Bone marrow (tissue), 2 donors: ENCODE data around the gene GRIN3A.
"Not testable (repeated sequence)": the region's sequence is repeated elsewhere in the genome, so short reads cannot be mapped to it uniquely, and the experiment has no call there.

Source experiments
- DNase-seq, 2 donors: peaks; one replicate each; lab custom pipeline; 2025; lab: John Stamatoyannopoulos, UW

The GRIN3A gene

DNA sequence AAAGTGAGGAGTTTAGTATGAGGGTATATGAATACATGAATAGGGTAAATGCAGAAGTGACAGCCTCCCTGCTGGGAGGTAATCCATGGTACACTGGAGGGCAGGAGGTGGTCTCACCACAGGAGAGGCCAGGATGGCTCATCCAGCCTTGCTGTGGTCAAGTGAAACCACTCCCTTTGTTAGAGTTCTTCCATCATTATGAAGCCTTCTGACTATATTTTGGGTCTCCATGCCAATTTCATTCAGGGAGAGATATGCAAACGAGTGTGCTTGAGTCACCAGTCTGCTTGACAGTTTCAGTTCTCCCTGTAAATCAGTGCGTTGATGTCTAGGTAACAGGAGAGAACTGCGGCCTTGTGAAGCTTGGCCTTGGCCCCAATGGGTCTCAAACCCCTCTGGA, 160.1 kb downstream of the GRIN3A start:
- DNase-seq = no peak

DNA sequence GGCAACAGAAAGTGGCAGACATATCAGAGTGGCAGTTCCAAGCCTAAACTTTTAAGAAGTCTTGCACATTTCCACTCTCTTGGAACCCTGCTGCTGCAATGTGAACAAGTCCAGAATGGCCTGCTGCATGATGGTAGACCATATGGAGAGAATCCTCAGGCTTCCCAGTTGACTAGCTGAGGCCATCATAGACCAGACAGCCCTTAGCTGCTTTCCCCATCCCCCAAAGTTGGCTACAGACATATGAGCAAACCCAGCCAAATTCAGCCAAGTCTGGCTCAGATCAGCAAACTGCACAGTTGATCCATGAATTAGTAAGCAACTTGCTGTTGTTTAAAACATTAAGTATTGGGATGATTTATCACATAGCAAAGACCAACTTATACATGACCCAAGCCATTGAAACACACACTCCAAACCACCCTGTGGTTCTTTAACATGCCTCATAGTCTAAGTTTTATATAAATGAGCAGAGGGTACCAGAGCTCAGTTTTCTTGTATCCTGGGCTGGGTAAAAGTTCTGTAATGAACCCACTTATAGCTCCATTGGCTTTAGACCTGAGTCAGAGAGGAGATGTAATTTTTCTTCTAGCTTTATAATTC, 163.6 kb downstream of the GRIN3A start:
- no peak for DNase-seq

DNA sequence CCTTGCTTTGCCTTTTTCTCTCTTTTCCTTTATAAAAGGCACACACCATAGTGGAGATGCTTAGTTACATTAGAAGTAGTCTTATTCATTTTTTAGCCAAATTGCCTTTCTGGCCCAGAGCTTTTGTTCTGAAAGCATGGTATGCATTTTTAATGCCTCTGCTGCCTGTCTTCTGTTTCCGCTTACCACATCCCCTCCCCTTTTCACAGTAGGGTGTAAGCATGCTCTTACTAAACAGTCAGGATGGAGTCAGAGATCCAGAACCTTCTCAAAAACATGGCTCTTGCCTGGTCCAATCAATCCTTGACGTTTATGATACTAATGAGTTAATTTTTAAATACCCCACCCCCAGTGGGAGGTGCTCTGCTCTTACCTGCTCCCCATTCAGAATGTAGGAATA, 166.1 kb downstream of the GRIN3A start:
- DNase-seq = no peak

DNA sequence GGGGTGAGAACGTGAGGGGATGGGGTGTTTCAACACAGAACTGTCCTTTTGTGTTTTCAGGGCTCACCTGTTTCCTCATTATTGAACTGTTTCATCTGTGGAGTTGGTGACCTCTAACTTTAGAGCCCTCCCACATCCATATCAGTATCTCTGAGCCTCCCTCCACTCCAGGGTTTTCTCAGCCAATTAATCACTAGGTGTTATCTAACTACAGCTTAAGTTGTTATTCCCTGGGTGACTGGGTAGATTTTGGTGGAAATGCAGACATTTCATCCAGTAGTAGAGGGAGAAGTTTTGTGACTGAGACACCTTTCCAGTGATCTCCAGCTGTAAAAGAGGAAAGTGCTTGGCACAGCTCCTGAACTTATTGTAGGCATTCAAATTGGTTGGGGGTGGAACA, 167.3 kb downstream of the GRIN3A start:
- no peak for DNase-seq

DNA sequence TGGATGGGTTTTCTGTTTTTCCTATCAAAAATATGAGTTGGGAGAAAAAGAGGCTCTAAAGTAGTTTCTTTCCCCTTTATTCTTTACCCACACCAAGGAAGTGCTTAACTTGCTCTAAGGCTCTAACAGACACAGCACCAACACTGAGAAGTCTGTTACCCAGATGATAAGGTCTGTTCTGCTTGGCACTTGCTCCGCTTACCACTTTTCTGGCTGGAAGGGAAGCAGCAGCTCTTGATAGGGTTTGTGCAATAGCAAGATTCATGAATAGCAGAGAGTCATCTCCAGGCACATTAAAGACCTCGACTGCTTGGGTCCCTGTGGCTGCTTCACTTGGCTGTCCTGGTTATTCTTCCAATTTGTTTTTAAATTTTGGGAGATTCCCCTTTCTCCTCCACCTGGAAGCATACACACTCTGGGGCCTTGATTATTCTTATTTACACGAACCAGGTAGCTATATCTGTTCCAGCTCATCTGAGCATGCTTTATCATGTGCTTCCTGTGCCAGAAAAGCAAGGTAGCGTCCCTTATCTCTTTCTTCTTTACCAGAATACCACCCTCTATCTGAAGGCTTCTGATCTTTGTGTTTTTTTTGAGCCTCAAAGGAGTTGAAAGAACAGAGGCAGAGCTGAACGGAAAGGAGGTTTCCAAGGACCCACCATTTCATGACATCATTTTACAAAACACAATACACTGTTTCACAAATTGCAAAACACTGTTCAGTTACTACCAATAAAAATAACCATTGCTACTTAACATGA, 168.5 kb downstream of the GRIN3A start:
- no peak for DNase-seq

DNA sequence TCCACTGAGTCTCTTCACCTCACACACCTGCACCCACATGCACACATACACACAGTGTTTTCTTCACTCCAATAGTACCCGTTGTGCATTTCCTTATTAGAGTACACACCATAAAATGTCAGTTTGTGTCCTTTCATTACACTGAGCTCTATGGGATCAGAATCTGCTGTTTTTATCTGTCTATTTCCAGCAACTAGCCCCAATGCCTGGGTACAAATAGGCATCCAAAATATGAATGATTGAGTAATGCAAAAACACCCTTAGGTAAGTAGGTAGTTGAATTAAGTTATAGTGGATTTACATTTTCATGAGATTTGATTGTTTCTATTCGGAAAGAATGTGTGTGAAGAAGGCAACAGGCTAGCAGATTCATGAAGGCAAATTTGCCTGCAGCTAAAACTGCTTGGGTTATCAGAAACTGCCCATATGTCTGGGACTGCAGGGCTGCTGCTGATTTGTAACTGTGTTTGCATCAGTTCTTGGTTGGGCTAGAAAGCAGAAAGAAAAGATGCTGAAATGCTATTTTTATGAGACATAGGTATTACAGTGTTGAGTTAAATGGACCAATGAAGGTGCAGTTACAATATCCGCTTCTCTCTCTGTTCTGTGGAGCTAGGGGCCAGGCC, 170.6 kb downstream of the GRIN3A start:
- DNase-seq = no peak

DNA sequence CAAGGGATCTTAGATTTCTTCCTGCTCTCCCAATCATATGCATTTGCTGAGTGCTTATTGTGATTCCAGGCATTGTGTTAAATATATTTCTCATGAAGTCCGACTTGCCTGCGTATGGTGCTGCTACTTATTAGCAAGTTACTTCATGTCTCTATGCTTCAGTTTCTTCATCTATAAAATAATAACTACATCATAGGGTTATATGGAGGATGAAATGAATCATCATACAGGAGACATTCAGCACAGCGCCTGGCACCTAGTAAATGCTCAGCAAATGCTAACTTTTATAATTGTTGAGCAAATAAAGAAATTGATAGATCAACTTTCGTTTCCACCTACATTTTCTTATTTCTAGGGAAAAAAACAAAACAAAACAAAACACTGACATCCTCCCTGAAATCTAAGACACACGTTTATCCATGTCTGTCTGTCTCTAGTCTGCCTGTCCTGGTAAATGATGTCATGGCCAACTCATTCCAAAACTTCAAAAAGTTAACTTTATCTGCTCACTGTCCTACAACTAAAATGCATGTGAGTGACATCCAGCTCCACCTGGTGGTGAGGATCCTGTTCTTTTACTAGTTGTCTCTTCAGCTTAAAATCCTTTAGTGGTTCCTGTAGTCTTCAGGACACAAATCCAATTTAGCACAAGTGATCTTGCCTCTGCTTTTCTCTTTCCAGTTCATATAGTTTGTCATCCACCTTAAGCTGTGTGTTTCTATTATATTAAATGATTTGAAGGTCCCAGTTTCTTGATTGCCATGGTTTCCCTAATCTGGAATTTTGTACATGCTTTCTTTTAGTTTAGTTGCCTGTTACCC, 171.3 kb downstream of the GRIN3A start:
- no peak for DNase-seq

DNA sequence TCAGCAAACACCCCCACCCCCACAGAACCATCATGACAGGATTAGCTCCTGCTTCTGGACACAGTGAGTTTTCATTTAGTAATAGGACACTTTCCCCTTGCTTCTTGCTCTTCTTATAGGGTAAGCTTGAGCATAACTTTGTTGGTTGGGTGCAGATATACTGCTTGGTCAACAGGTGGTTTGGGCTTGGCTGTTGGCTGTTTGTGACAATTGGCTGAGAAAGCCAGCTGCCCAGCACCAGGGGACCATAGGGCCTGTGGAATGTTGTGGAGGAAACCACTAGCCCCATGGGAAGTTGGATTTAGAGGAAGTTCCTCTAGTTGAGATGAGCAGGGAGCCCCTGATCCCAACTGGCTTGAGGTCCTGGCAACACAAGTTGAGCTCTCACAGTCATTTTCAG, 174.2 kb downstream of the GRIN3A start:
- DNase-seq = no peak

DNA sequence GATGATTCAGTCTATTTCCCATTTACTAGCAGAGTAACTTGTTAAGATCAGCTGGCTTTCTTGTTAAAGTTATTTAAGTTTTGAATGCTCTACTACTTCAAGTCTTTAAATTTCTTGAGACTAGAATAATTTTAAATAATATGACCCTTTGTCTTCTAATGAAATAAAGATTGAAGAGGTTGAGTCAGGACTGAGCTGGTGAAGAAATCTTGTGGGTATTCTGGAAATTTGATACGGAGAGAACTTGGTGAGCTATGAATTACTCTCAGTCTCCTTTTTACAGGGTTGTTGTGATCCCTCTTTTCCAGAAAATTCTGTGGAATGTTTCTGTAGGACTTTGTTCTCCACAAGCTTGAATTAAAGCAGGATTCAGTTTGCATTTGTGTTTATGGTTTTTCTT, 175.5 kb downstream of the GRIN3A start:
- DNase-seq = no peak

DNA sequence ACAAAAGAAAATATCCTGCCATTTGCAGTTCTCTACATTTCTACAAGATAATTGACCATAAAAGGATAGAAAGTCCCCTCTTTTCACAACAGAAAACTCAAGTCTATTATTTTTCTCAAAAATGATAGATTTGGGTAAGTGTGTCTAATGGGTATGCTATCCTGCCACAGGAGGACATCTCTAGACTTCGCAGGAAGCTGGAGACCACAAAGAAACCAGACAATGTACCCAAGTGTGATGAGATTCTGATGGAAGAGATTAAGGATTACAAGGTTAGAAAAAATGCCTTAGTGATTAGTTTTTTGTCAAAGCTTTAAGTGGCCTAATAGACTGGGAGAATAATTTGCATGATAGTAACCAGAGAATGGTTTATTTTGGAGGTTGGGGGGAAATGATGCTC, 176.7 kb downstream of the GRIN3A start:
- DNase-seq = no peak

DNA sequence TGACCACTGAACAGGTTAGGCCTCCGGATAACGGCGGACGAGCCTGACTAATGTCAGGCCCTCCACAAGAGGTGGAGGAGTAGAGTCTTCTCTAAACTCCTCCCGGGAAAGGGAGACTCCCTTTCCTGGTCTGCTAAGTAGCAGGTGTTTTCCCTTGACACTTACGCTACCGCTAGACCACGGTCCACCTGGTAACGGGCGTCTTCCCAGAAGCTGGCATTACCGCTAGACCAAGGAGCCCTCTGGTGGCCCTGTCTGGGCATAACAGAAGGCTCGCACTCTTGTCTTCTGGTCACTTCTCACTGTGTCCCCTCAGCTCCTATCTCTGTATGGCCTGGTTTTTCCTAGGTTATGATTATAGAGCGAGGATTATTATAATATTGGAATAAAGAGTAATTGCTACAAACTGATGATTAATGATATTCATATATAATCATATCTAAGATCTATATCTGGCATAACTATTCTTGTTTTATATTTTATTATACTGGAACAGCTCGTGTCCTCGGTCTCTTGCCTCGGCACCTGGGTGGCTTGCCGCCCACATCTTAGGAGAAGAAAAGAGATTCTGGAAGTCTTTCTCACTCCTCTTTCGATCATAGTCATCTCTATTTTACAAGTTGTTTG, 188.9 kb downstream of the GRIN3A start:
- not testable (repeated sequence) for DNase-seq

DNA sequence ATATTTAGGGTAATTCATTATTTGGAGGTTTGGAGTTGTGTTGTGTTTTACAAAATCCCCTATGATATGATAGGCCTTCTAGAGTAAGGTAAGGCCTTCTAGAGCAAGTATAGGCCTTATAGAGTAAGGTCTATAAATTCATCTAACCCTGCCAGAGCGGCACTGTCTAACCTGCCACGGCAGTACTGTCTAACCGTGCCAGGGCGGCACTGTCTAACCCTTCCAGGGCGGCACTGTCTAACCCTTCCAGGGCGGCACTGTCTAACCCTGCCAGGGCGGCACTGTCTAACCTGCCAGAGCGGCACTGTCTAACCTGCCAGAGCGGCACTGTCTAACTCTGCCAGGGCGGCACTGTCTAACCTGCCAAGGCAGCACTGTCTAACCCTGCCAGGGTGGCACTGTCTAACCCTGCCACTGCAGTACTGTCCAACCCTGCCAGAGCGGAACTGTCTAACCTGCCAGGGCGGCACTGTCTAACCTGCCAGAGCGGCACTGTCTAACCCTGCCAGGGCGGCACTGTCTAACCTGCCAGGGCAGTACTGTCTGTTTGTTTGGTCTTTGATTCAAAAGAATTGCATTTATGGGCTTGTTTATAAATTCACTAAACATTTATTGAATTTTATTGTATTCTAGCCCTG, 195.2 kb downstream of the GRIN3A start:
- DNase-seq = no peak

DNA sequence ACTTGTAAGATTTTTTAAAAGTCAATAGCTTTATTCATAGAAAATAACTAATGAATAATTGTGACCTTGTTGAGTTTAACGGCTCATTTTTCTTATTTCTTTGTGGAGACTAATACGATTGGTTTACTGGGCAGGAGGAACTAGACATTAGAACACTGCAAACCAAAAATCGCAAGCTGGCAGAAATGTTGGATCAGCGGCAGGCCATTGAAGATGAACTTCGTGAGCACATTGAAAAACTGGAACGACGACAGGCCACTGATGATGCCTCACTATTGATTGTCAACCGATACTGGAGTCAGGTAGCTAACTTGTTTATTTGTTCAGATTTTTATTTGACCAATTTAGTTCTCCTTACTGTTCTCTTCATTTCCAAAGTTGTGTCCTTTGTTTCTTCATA, 198.4 kb downstream of the GRIN3A start:
- DNase-seq = no peak

DNA sequence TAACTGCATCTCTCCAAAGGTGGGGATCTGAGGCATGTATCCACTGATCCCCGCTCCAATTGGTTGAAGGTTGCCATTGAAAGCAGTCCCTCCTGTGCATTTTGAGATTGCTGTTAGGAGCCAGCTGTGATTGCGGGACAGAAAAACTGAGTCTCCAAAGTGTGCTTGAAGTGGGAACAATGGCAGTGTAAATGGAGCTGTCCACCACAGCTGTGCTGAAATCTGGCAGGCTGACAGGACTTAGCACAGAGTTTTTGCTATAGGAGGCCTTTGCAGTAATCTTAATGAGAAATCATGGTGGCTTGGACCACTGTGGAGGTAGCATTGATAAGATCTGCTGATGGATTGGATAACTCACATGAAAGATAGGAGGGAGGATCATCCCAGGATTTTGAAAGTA, 201.5 kb downstream of the GRIN3A start:
- DNase-seq = no peak

DNA sequence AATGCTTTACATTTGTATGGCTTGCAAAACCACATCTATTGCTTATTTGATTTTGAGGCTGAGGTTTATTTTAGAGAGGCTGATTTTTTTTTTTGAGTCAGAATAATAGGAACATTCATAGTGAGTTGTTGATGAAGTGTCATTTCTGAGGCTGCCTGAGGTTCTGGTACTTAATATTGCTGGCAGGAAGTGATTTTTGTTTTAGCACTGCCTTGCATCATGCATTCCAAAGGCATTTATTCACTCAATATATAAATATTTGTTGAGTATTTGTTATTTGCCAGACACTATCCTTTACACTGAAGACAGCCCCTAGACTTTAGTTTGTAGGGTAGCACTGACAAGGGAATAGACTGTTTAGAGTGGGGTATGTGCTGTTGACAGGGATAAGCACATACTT, 202.1 kb downstream of the GRIN3A start:
- no peak for DNase-seq

DNA sequence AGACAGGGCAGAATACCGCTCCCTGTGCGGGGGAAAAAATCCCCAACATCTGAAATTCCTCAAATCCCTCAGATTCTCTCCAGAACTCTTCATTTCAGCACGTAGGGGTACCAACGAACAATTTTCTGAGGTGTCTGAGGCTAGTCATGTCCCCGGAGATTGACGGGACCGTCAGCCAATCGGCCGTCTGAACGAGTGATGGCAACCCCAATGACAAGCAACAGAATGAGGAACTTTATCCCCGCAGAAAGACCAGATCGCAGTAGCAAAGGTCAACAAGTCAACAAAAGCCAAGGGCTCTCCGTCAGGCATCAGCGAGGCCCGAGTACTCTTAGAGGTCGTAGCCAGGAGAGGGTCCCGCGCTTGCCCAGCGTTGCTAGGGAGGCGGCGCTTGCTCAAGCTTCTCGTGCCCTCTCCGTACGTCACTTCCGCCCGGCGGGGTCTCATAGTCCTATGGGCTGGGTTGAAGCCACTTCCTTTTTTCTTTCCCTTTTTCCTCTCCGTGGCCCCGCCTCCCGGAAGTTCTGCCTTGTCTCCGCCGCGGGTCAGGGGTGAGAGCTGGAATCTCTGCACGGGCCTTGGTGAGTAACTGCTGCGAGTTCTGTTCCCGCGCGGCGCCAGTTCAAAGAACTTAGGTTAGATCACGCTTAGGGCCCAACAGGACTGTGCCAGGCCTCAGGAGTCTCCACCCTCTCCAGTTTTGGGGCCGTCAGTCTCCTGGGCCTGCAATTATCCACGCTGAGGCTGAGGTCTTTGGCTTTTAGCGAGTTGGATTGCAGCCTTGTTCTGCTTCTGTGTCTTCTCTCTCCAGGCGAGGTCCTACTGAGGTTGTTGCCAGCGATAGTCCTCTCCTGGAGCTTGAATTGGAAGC, 204.9 kb downstream of the GRIN3A start, which contains the start of gene RNF20:
Gene RNF20 (plus strand): TSS at position 520 of the 871 bp plus-strand sequence. CDS start 1,571 bp downstream, outside the sequence.
- peak; percentile 99 to 100 for DNase-seq

DNA sequence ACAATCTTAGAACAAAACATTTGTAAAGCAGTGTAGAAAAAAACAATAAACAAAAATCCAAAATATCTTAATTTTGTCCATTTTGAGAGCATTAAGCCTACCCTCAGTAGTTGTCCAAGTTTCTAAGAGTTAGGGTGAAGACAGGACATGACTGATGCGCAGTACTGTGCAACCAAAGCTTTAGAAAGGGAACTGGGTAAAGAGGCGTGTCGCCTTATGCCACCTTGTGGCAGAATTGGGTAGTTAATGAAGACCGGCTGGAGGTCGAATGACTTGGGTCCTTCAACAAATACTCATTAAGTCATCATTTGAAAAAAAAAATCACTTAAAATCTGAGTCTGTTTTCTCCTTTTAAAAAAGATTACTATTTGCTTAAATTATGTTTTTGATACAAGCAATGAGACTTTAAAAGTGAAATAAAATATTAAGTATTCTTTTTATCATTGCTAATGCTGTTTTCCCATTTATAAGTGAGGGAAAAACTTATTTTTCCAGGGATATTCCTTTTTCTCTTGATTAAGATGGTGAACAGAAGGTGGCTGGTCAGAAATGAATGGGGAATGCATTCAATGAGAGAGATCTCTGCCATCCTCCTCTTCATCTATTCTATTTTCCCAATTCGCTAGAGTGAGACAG, 208.3 kb downstream of the GRIN3A start:
- peak; percentile 6 to 50 for DNase-seq

DNA sequence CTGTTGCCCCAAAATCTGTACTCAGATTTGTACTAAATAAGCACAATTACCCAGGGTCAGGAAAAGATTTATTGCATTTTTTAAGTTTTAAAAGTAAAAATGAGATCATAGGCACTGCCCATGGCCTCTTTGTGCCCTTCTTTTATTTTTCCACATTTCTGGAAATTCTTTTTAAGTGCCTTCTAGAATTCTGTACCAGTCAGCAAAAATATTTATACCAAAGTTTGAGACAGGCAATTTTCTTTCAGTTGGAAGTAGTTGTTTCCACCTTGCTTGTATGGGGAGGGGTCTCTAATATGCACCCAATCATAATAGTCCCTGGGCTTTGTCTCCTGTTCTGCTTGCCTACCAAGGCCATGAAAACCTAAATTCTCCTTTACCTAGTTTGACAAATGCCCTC, 210.4 kb downstream of the GRIN3A start:
- no peak for DNase-seq

DNA sequence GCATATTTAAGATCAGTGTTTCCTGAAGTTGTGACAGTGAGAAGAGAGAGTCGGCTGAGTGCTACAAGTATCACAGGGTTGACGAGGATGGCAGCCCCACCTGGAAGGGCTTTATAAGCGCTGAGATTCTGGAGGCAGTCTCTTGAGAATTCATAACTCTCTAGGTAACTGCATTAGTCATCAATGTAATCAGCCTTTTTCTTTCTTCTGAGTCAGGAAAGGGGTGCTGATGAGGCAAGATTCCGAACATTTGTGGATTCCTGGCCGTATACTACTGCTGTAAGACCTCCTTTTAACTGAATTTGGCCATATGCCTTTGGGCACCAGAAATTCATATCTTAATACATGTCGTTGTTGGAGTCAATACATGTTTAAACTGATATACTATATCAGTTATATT, 211.4 kb downstream of the GRIN3A start:
- no peak for DNase-seq

DNA sequence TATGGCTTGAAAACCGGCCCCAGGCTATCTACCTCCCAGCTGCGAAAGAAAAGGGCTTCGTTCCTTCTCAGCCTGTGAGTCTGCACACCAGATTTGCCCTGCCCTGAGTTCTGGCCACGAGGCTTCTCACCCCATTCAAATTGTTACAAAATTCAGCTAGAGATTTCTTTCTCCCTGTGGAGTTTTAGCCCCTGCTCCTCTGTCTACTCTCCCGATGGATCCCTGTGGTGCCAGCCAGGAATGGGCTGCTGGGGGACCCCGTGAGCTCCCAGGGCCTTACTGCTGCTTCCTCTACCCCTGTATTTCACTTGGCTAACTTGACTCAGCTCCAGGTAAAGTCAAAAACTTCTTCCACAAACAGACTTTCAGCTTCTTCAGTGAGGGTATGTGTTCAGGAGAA, 214.1 kb downstream of the GRIN3A start:
- no peak for DNase-seq
